SU-DHL-6 (cell line): Measurements from ENCODE around the gene PAFAH1B1.

Experiments
- CTCF ChIP-seq: fragments of 200-600 bp; sonication (generic); IDR thresholded peaks from one replicate; pipeline ENCODE4 v1.5.1; 2017; ENCODE audit warnings: antibody characterized with exemption, mild to moderate bottlenecking, low read length, moderate library complexity; ENCODE audit not compliant: insufficient read depth, poor library complexity, severe bottlenecking
- EZH2phosphoT487 ChIP-seq: fragments of 200-600 bp; sonication (generic), shearing (Covaris generic); conservative IDR thresholded peaks from 2 replicates; pipeline ENCODE4 v1.6.1; 2018; ENCODE audit warnings: mild to moderate bottlenecking, antibody characterized with exemption, low read length, moderate library complexity, mixed read lengths

- TF ChIP-seq CTCF (no peak), EZH2phosphoT487 (no peak)
These were observed 126.4 kb downstream of the PAFAH1B1 start for GRCh38 chr17:2719861-2720260.
